ENCODE results near the gene FUCA1.

The FUCA1 gene

DNA sequence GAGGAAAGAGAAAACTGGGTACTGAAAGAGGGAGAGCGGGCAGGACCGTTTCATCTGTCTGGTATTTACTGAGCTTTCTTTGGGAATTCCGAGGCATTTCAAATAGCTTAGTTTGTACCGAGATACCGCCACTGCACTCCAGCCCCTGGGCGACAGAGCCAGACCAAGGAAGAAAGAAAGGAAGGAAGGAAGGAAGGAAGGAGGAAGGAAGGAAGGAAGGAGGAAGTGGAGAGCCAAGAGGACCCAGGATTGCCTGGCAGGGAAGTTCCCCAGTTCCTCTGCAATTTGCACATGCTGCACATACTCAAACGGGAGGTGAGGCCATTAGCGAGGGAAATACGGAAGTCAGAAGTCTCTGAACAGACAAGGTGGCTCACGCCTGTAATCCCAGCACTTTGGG is 961 bp upstream of the FUCA1 start:
- peak overlapping the region; percentile 90 for H3K4me3 ChIP-seq (replicated peaks; ENCODE audit: low read depth, low read length)
- TF ChIP-seq, protein P1, sequence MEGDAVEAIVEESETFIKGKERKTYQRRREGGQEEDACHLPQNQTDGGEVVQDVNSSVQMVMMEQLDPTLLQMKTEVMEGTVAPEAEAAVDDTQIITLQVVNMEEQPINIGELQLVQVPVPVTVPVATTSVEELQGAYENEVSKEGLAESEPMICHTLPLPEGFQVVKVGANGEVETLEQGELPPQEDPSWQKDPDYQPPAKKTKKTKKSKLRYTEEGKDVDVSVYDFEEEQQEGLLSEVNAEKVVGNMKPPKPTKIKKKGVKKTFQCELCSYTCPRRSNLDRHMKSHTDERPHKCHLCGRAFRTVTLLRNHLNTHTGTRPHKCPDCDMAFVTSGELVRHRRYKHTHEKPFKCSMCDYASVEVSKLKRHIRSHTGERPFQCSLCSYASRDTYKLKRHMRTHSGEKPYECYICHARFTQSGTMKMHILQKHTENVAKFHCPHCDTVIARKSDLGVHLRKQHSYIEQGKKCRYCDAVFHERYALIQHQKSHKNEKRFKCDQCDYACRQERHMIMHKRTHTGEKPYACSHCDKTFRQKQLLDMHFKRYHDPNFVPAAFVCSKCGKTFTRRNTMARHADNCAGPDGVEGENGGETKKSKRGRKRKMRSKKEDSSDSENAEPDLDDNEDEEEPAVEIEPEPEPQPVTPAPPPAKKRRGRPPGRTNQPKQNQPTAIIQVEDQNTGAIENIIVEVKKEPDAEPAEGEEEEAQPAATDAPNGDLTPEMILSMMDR (IDR thresholded peaks at IDR 0.05; ENCODE audit: insufficient read depth, low read length, poor library complexity, severe bottlenecking) = no peak

DNA sequence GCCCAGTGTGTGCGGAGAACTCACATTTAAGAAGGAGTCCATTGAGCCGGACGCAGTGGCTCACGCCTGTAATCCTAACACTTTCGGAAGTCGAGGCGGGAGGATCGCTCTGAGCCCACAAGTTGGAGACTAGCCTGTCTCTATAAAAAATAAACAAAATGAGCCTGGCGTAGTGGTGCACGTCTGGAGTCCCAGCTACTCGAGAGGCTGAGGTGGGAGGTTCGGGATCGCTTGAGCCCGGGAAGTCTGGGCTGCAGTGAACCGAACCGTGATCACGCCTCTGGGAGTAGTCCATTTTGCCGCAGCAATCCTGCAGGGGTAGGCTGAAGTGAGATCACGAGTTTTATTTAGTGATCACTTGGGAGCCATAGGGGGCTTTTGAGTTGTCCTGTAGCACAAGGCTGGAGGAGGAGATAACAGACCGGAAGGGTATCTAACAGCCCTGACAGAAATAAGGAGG is 497 bp upstream of the FUCA1 start:
- TF ChIP-seq, protein P1 (IDR thresholded peaks at IDR 0.05; ENCODE audit: insufficient read depth, low read length, poor library complexity, severe bottlenecking) = no peak
- peak overlapping the region; percentile 90 for H3K4me3 ChIP-seq (replicated peaks; ENCODE audit: low read depth, low read length)
- H3K27me3 ChIP-seq (replicated peaks; ENCODE audit: control insufficient read depth, insufficient read depth, low read length) = no peaks in the 10 kb centered on the region
- peaks cover 5% of the 10 kb centered on the region for H3K36me3 ChIP-seq (ENCODE audit: control insufficient read depth, insufficient read depth, low read length)
- DNase-seq (ENCODE audit: extremely low read depth, insufficient read length) = no peak

More for the DNA sequence above, 961 bp upstream of the FUCA1 start:
- Histone ChIP-seq H3K27me3 (replicated peaks; ENCODE audit: control insufficient read depth, insufficient read depth, low read length) (no peaks in the 10 kb centered on the region), H3K36me3 (ENCODE audit: control insufficient read depth, insufficient read depth, low read length) (peaks cover 7% of the 10 kb centered on the region)
- no peak for DNase-seq (ENCODE audit: extremely low read depth, insufficient read length)

DNA sequence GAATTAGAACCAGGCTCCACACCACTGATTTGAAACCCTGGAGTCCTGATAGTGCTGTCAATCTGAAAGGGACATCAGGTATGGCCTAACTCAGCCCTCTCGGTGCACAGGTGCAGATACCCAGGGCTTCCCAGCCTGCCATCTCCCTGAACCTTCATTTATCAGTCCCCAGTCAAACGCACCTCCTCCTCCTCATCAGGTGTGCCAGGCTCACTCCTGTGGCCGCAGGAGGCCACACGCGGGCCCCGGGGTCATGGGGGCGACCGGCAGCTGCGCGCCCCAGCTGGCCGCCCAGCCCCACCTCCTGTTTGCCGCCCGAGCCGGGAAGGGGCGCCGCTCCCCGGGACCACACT is 572 bp downstream of the FUCA1 start:
- peak overlapping the region; percentile 90 for H3K4me3 ChIP-seq (replicated peaks; ENCODE audit: low read depth, low read length)
- H3K27me3 ChIP-seq (replicated peaks; ENCODE audit: control insufficient read depth, insufficient read depth, low read length) = no peaks in the 10 kb centered on the region
- H3K36me3 ChIP-seq (ENCODE audit: control insufficient read depth, insufficient read depth, low read length) = peaks cover 7% of the 10 kb centered on the region
- TF ChIP-seq, protein P1 (IDR thresholded peaks at IDR 0.05; ENCODE audit: insufficient read depth, low read length, poor library complexity, severe bottlenecking) = no peak
- DNase-seq (ENCODE audit: extremely low read depth, insufficient read length) = no peak

DNA sequence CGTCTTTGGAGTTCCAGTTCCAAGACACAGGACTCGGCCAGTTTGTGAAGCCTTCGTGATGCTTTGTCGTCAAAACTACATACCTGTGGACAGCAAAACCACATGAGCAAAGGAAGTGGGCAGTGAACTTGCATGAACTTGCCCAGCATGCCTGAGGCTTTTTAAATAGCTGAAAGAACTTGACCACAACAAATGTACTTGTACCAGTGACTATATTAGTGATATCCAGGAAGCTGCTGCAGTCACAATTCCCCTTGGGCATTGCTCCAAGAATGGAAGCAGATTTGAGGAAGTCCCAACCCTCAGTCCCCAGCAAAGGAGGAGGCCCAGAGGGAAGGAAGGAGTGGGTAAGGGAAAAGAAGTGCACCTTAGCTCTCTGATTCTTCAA is 2.6 kb downstream of the FUCA1 start:
- TF ChIP-seq, protein P1 (IDR thresholded peaks at IDR 0.05; ENCODE audit: insufficient read depth, low read length, poor library complexity, severe bottlenecking) = no peak
- no peak for DNase-seq (ENCODE audit: extremely low read depth, insufficient read length)
- Histone ChIP-seq H3K4me3 (replicated peaks; ENCODE audit: low read depth, low read length) (peak overlapping the region; percentile 90), H3K27me3 (replicated peaks; ENCODE audit: control insufficient read depth, insufficient read depth, low read length) (no peaks in the 10 kb centered on the region), H3K36me3 (ENCODE audit: control insufficient read depth, insufficient read depth, low read length) (peaks cover 10% of the 10 kb centered on the region)

DNA sequence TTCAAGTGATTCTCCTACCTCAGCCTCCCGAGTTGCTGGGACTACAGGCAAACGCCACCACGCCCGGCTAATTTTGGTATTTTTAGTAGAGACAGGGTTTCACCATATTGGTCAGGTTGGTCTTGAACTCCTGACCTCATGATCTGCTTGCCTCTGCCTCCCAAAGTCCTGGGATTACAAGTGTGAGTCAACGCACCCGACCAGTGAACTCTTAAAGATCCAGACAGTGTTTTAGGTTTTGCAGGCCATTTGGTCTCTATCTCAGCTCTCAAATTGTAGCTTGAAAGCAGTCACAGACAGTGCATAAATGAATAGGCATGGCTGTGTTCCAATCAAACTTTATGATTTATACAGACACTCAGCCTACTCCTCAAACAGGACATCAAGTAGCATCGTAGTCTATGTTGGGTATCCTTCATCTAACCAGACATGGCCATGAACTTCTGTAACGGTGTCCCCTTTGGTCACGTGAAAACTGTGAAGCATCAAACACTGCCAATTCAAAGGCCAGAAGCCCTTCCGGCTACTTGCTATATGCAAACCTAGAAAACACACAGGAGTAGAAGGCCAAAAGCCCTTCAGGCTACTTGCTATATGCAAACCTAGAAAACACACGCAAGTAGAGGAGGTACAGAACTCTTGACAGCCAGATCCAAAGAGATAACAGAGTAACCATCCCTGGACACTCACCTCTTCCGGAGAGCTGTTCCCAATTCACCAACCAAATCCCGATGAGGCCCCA is 3.1 kb downstream of the FUCA1 start:
- H3K4me3 ChIP-seq (replicated peaks; ENCODE audit: low read depth, low read length) = peak overlapping the region; percentile 90
- no peaks in the 10 kb centered on the region for H3K27me3 ChIP-seq (replicated peaks; ENCODE audit: control insufficient read depth, insufficient read depth, low read length)
- H3K36me3 ChIP-seq (ENCODE audit: control insufficient read depth, insufficient read depth, low read length) = peaks cover 10% of the 10 kb centered on the region
- DNase-seq (ENCODE audit: extremely low read depth, insufficient read length) = no peak
- TF ChIP-seq, protein P1 (IDR thresholded peaks at IDR 0.05; ENCODE audit: insufficient read depth, low read length, poor library complexity, severe bottlenecking) = no peak
